Measurements from ENCODE around the gene BID. TPM values are rescaled to one million over a fixed set of nuclear protein-coding genes. Genes with fewer than 3 reads are reported as not detected.

Gene BID
- total RNA-seq, 1 experiment from 2014 or later: 23.2 TPM

GRCh38 chr22:17816649-17817048 lies 42.4 kb upstream of the BID start:
- H3K36me3 Mint-ChIP-seq (ENCODE audit: insufficient read depth in 1 of 3, low read depth in 3 of 3): peaks cover 4 to 13% (median 12%) of the 10 kb centered on the region in 3 experiments; a peak in 4 of 7 replicates
- no CpG with 5 or more reads among the region's 14 CpGs for WGBS (ENCODE audit: extremely low coverage, insufficient read length, low lambda C conversion rate)
- H3K27ac Mint-ChIP-seq: no peak overlapping the region

More at GRCh38 chr22:17816649-17817048, 42.4 kb upstream of the BID start:
- Histone ChIP-seq H3K79me1 (ENCODE audit: insufficient read depth, low read depth, low read length, poor library complexity, severe bottlenecking) (no peaks in the 10 kb centered on the region), H3K79me2 (ENCODE audit: insufficient read depth, low read length) (no peaks in the 10 kb centered on the region), H3K23me2 (ENCODE audit: insufficient read length, low read depth, low read length, poor library complexity, severe bottlenecking) (no peaks in the 10 kb centered on the region), H2BK20ac (ENCODE audit: low read depth, low read length, poor library complexity, severe bottlenecking) (no peak overlapping the region), H3K18ac (ENCODE audit: insufficient read length, low read depth, low read length) (no peak overlapping the region), H3K4me2 (ENCODE audit: insufficient read depth, insufficient read length, low read length) (no peak overlapping the region), H2BK15ac (ENCODE audit: low read depth, low read length) (no peak overlapping the region), H3K14ac (ENCODE audit: insufficient read depth, low read length) (no peak overlapping the region), H3K27me3 (ENCODE audit: insufficient read depth, low read length) (no peaks in the 10 kb centered on the region), H3K9me3 (ENCODE audit: control insufficient read depth, low read depth, low read length) (no peaks in the 10 kb centered on the region), H3T11ph (ENCODE audit: low read length) (no peak overlapping the region), H3K4ac (ENCODE audit: low read depth, low read length) (no peak overlapping the region), H4K5ac (ENCODE audit: insufficient read length, low read depth, low read length) (no peak overlapping the region), H3K9ac (ENCODE audit: extremely low read depth, insufficient read length, low read length) (no peak overlapping the region), H2BK12ac (ENCODE audit: insufficient read length, low read depth, low read length) (no peak overlapping the region), H3K27ac (ENCODE audit: insufficient read length, low read depth, low read length) (no peak overlapping the region), H4K20me1 (ENCODE audit: control insufficient read depth, insufficient read depth, insufficient read length) (no peaks in the 10 kb centered on the region), H3K4me1 (ENCODE audit: insufficient read depth, low read length) (no peaks in the 10 kb centered on the region), H3K56ac (ENCODE audit: insufficient read length, low read depth, low read length) (no peak overlapping the region), H4K91ac (ENCODE audit: insufficient read length, low read depth, low read length) (no peak overlapping the region), H2AK5ac (ENCODE audit: insufficient read length, low read length) (no peak overlapping the region), H4K8ac (replicated peaks; ENCODE audit: insufficient read length, low read depth, low read length) (no peak overlapping the region), H3K23ac (ENCODE audit: insufficient read length, low read depth, low read length) (no peak overlapping the region), H2BK5ac (ENCODE audit: insufficient read length, low read length) (no peak overlapping the region), H2BK120ac (ENCODE audit: low read depth, low read length, poor library complexity, severe bottlenecking) (no peak overlapping the region), H2AFZ (ENCODE audit: low read length) (no peak overlapping the region)
- no peak for TF ChIP-seq CTCF (conservative IDR thresholded peaks at IDR 0.05)
- Mint-ChIP-seq H3K4me3 (no peak overlapping the region), H3K27me3 (ENCODE audit: low read depth) (no peaks in the 10 kb centered on the region), H3K4me1 (peaks cover 0 to 3% of the 10 kb centered on the region in 2 experiments; a peak in 2 of 4 replicates), H3K9me3 (no peaks in the 10 kb centered on the region)
- DNase-seq: no peak

Measured in H9 (cell line).